ENCODE measurements around the gene ST8SIA6. TPM values are rescaled to one million over a fixed set of nuclear protein-coding genes. Genes with fewer than 3 reads are reported as not detected.

ST8SIA6 gene
- total and polyA plus RNA-seq, 2 of the 8 experiments (the other 6 are each of a cell fraction or from before 2014, with no cell fraction given) = 0.70 to 1.1 TPM

DNA sequence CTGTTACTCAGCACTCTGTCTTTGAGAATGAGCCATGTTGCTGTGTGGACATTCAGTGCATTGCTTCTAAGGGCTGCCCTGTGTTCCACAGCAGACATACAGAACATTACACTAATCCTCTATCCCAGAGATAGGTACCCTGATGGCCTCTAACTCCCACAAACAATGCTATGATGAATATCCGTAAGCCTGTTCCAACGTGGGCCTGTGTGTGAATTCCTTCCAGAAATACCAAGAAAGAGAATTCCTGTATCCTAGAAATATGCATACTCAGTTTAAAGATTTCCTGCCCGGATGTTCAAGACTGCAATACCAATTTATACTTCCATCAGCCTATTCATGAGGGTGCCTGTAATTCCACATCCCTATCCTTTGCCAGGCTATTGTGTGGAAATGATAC, 21.3 kb upstream of the ST8SIA6 start:
- DNase-seq (ENCODE audit: low read depth in 1 of 2, low spot score in 2 of 2) = no peak
- no peak overlapping the region for H2BK20ac ChIP-seq (ENCODE audit: low read length)
- H3K4me2 ChIP-seq (ENCODE audit: insufficient read depth in 1 of 2, low read depth in 2 of 2, low read length in 2 of 2) = no peak overlapping the region
- H2AK5ac ChIP-seq (ENCODE audit: low read depth, low read length) = no peak overlapping the region
- H4K91ac ChIP-seq (replicated peaks; ENCODE audit: insufficient read length, low read length) = no peak overlapping the region
- H3K36me3 ChIP-seq (ENCODE audit: control insufficient read depth in 2 of 4, insufficient read depth in 4 of 4, low read length in 3 of 4) = no peaks in the 10 kb centered on the region
- no peak overlapping the region for H4K5ac ChIP-seq (ENCODE audit: insufficient read length, low read depth, low read length)
- H3K79me2 ChIP-seq (ENCODE audit: control insufficient read depth in 1 of 2, insufficient read depth in 2 of 2, low read length in 2 of 2) = no peaks in the 10 kb centered on the region
- no peaks in the 10 kb centered on the region for H3K79me1 ChIP-seq (ENCODE audit: low read depth, low read length)
- no peak overlapping the region for H3K4me3 ChIP-seq (ENCODE audit: extremely low read depth in 1 of 4, insufficient read depth in 2 of 4, low read depth in 3 of 4, low read length in 4 of 4)
- CTCF ChIA-PET (ENCODE audit: partially characterized antibody) = no interaction called here
- no peak overlapping the region for H2BK12ac ChIP-seq (ENCODE audit: low read depth, low read length)
- H3K27ac ChIP-seq (ENCODE audit: low read depth, low read length) = no peak overlapping the region
- no peak overlapping the region for H3K14ac ChIP-seq (ENCODE audit: insufficient read length)
- no peak overlapping the region for H3K23ac ChIP-seq (ENCODE audit: insufficient read length)
- H3K23me2 ChIP-seq (ENCODE audit: low read depth, low read length) = no peaks in the 10 kb centered on the region
- no peak for FAIRE-seq
- no peak overlapping the region for H3K56ac ChIP-seq (replicated peaks; ENCODE audit: insufficient read length, low read depth, low read length)
- H2BK15ac ChIP-seq (ENCODE audit: low read length) = no peak overlapping the region
- no peak overlapping the region for H3K18ac ChIP-seq (ENCODE audit: extremely low read depth, low read length)
- no peak overlapping the region for H3K9ac ChIP-seq (replicated peaks in 1 of 4; ENCODE audit: extremely low read depth in 1 of 4, low read depth in 3 of 4, low read length in 3 of 4)
- H4K20me1 ChIP-seq (replicated peaks in 1 of 2; ENCODE audit: control insufficient read depth in 1 of 2, insufficient read depth in 2 of 2, low read length in 2 of 2) = no peaks in the 10 kb centered on the region
- H2BK120ac ChIP-seq (replicated peaks; ENCODE audit: low read depth, low read length) = peak overlapping the region; percentile 65
- no peaks in the 10 kb centered on the region; a peak in 1 of 7 replicates for H3K4me1 ChIP-seq (replicated peaks in 1 of 4; ENCODE audit: control insufficient read depth in 3 of 4, insufficient read depth in 4 of 4, low read length in 3 of 4)
- peaks cover 0 to 1% (median 0%) of the 10 kb centered on the region in 4 experiments; a peak in 1 of 7 replicates for H3K27me3 ChIP-seq (replicated peaks in 1 of 4; ENCODE audit: control insufficient read depth in 3 of 4, extremely low read depth in 1 of 4, insufficient read depth in 3 of 4, low read length in 3 of 4)
- H3K4ac ChIP-seq (replicated peaks; ENCODE audit: insufficient read length, low read depth, low read length) = no peak overlapping the region
- WGBS, 2 experiments (ENCODE audit: extremely low coverage in 1 of 2, insufficient coverage in 1 of 2, insufficient read length in 1 of 2, insufficient replicate concordance in 2 of 2, low coverage in 1 of 2, low lambda C conversion rate in 2 of 2, missing lambda C conversion rate in 1 of 2) = 89% methylated on average over 3 of the region's 3 CpGs; no CpG with 5 or more reads in 1 of the 2 experiments
- no peak overlapping the region for H4K8ac ChIP-seq (ENCODE audit: extremely low read depth, insufficient read depth, low read length)
- no peak overlapping the region for H2BK5ac ChIP-seq (ENCODE audit: low read depth, low read length)
- POLR2A ChIA-PET (ENCODE audit: partially characterized antibody) = no interaction called here
- H3K9me3 ChIP-seq (ENCODE audit: insufficient read depth in 2 of 2, low read depth in 1 of 2, low read length in 1 of 2) = no peaks in the 10 kb centered on the region; a peak in 1 of 4 replicates
- H2AFZ ChIP-seq (ENCODE audit: low read length) = no peak overlapping the region
- TF ChIP-seq CHD1 (IDR thresholded peaks at IDR 0.05; ENCODE audit: low read depth, low read length) = no peak
- TF ChIP-seq SUZ12 (IDR thresholded peaks at IDR 0.05; ENCODE audit: low read length) = no peak
- TF ChIP-seq SAP30 (IDR thresholded peaks at IDR 0.05; ENCODE audit: insufficient read depth, insufficient replicate concordance, low read length) = no peak
- TF ChIP-seq KDM5A (IDR thresholded peaks at IDR 0.05; ENCODE audit: low read length) = no peak
- TF ChIP-seq POLR2A (IDR thresholded peaks at IDR 0.05; ENCODE audit: control extremely low read depth in 1 of 2, low read depth in 2 of 2, low read length in 2 of 2) = no peak
- TF ChIP-seq TCF12 (IDR thresholded peaks at IDR 0.05; ENCODE audit: low read depth, low read length) = no peak
- TF ChIP-seq GABPA (IDR thresholded peaks at IDR 0.05; ENCODE audit: borderline replicate concordance, insufficient read depth, low read length) = no peak
- TF ChIP-seq HDAC6 (IDR thresholded peaks at IDR 0.05; ENCODE audit: low read depth, low read length) = no peak
- no peak for TF ChIP-seq CTBP2 (IDR thresholded peaks at IDR 0.05; ENCODE audit: borderline replicate concordance, insufficient read depth, insufficient read length, low read length)
- no peak for TF ChIP-seq RAD21 (IDR thresholded peaks at IDR 0.05 in 1 of 2, conservative IDR thresholded peaks at IDR 0.05 in 1 of 2; ENCODE audit: low read depth in 2 of 2, low read length in 2 of 2)
- no peak for TF ChIP-seq KDM1A (IDR thresholded peaks at IDR 0.05; ENCODE audit: borderline replicate concordance, low read length)
- no peak for TF ChIP-seq HDAC2 (IDR thresholded peaks at IDR 0.05; ENCODE audit: borderline replicate concordance in 1 of 2, low read depth in 2 of 2, low read length in 2 of 2)
- TF ChIP-seq, protein P1, sequence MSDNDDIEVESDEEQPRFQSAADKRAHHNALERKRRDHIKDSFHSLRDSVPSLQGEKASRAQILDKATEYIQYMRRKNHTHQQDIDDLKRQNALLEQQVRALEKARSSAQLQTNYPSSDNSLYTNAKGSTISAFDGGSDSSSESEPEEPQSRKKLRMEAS (IDR thresholded peaks at IDR 0.05) = no peak
- no peak for TF ChIP-seq TAF1 (IDR thresholded peaks at IDR 0.05; ENCODE audit: low read depth, low read length)

All from H1 (cell line).